Sigmoid colon (tissue), 7 donors: ENCODE measurements around the gene BACH1. TPM values are rescaled to one million over a fixed set of nuclear protein-coding genes. Genes with fewer than 3 reads are reported as not detected.

Source experiments
- DNase-seq: peaks from one replicate; pipeline ENCODE4 v3.0.0-alpha.2; 2019
- H3K27ac ChIP-seq, 4 donors: fragments of 200-600 bp; sonication (generic); one replicate each; pipeline ENCODE4 v1.5.1; 2016 to 2019; ENCODE audit warnings: mild to moderate bottlenecking in 1 of 4
- H3K27me3 ChIP-seq, 3 donors: fragments of 200-600 bp; sonication (generic); one replicate each; pipeline ENCODE4 v1.5.1; 2019; ENCODE audit warnings: mild to moderate bottlenecking in 1 of 3
- H3K36me3 ChIP-seq, 4 donors: fragments of 200-600 bp; sonication (generic); one replicate each; pipeline ENCODE4 v1.5.1; 2016 to 2019
- H3K4me1 ChIP-seq, 4 donors: fragments of 200-600 bp; sonication (generic); one replicate each; pipeline ENCODE4 v1.5.1; 2017 to 2019
- H3K4me3 ChIP-seq, 4 donors: fragments of 200-600 bp; sonication (generic); one replicate each; pipeline ENCODE4 v1.5.1; 2017 to 2019; ENCODE audit warnings: mild to moderate bottlenecking in 2 of 4, moderate library complexity in 1 of 4
- H3K9me3 ChIP-seq, 4 donors: fragments of 200-600 bp in 3 of 4; sonication (generic) in 3 of 4; one replicate each; pipeline versions ENCODE4 v1.5.1 to v1.6.1; 2013 to 2019
- EP300 ChIP-seq, 4 donors: sonication (generic); formaldehyde crosslinking; IDR thresholded peaks; one replicate each; pipeline ENCODE4 v1.6.1; 2017; ENCODE audit warnings: antibody characterized with exemption in 4 of 4
- POLR2A ChIP-seq, 2 donors: fragments of 450-650 bp; IDR thresholded peaks; one replicate each; pipeline ENCODE4 v1.6.1; 2016; ENCODE audit warnings: antibody characterized with exemption in 2 of 2, mild to moderate bottlenecking in 2 of 2, moderate library complexity in 2 of 2
- POLR2AphosphoS5 ChIP-seq, 4 donors: sonication (generic); formaldehyde crosslinking; IDR thresholded peaks; one replicate each; pipeline ENCODE4 v1.6.1; 2017; ENCODE audit warnings: antibody characterized with exemption in 4 of 4
- WGBS, 2 donors: extraction: QIAGEN DNeasy Blood & Tissue Kit; methylation state at CpG; one replicate each; pipeline ENCODE4 v1.1.7; 2013; 5-methylcytosine and 5-hydroxymethylcytosine counted together
- intact Hi-C: fragments of 100-400 bp; cut with DNase I; formaldehyde crosslinking; loops from one replicate; pipeline ENCODE4 v1.15.1; 2023
- polyA plus RNA-seq, 3 donors: library from polyadenylated mRNA; stranded (reverse); fragments of 200-250 nt; gene quantifications; one replicate each; pipeline ENCODE4 v1.2.3, GENCODE V29; 2013
- total RNA-seq, 4 donors: library from RNA; depleted of rRNA; stranded (reverse); fragments of >200 nt; gene quantifications; one replicate each; pipeline ENCODE4 v1.1.0, GENCODE V29; 2016
- TF ChIP-seq, protein P1 (sequence below), 4 experiments: fragments of 450-650 bp in 3 of 4; fragments of 200-600 bp in 1 of 4; IDR thresholded peaks; one replicate each; pipeline ENCODE4 v1.5.1; 2016 to 2019; ENCODE audit warnings: antibody characterized with exemption in 4 of 4, mild to moderate bottlenecking in 3 of 4, moderate library complexity in 2 of 4
- donor health status: healthy with polysubstance abuse.
- donor health status: Bipolar disorder and iron deficiency.
- donor health status: healthy.

BACH1 gene
- total and polyA plus RNA-seq, 7 donors: 8.4 to 89.6 (median 47.1) TPM

DNA sequence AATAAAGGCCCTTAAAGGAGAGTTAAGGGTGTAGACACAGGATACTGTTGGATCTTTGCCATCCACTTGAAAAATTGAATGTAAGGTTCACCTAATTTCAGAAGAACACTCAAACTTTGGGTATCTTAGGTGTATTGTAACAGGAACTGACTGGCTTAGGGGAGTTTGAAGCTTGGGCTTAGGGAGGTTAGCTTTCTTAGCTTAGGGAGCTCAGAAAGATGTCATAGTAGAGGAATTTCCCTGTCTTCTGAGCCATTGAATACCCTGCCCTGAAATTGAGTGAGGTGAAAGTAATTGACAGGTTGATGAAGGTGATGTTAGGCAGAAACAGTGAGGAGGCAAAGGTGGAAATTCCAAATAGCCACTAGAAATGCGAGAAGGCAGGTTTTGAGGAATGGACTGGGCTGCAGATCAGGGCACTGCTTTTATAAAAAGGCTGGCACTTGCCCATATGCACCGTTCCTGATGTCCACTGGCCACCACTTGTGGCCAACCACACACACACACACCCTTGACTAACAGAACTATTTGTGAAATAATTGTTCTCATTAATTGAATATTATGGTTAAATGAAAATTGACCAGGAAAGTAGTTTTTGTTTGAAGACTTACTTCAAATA, 16.5 kb downstream of the BACH1 start:
- peaks cover 0 to 89% (median 82%) of the 10 kb centered on the region in 4 donors for H3K4me1 ChIP-seq
- WGBS, 2 donors: 87% methylated on average over 2 of the region's 2 CpGs

DNA sequence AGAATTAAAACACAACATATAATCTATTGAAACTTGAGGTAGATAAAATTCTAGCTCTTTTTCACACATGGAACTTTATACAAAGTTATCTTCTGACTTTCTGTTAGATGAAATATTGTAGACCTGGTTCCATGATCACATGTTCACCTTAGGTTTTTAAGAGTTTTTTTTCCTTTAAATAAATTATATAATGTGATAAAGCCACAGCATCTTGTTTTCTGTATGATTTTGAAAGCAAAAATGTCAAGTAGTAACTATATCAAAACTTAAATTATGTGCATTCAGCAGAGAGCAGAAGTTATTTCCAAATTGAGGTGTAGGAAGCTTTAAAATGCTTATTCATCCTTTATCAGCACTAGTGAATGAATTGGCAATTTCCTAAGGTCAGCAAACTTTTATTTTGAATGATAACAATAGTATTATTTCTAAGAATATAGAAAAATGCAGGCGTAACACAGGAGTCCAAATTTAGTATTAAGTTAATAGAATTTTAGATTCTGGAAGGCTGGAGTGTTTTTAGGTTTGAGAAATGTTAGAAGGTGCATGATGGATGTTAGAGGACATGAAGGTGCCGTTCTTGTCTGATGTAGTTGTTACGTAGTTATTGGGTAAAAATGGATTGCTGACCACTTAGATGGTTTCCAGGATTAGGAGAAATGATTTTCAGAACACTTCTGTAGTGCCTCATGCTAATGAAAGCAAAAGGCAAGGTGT, 17.5 kb downstream of the BACH1 start:
- no peak overlapping the region for H3K4me3 ChIP-seq
- peaks cover 0 to 3% (median 0%) of the 10 kb centered on the region in 4 donors for H3K36me3 ChIP-seq
- no peak for DNase-seq
- TF ChIP-seq EP300 (IDR thresholded peaks at IDR 0.05) (no peak), POLR2A (IDR thresholded peaks at IDR 0.05) (no peak), POLR2AphosphoS5 (IDR thresholded peaks at IDR 0.05) (no peak)
- TF ChIP-seq, protein P1, sequence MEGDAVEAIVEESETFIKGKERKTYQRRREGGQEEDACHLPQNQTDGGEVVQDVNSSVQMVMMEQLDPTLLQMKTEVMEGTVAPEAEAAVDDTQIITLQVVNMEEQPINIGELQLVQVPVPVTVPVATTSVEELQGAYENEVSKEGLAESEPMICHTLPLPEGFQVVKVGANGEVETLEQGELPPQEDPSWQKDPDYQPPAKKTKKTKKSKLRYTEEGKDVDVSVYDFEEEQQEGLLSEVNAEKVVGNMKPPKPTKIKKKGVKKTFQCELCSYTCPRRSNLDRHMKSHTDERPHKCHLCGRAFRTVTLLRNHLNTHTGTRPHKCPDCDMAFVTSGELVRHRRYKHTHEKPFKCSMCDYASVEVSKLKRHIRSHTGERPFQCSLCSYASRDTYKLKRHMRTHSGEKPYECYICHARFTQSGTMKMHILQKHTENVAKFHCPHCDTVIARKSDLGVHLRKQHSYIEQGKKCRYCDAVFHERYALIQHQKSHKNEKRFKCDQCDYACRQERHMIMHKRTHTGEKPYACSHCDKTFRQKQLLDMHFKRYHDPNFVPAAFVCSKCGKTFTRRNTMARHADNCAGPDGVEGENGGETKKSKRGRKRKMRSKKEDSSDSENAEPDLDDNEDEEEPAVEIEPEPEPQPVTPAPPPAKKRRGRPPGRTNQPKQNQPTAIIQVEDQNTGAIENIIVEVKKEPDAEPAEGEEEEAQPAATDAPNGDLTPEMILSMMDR (IDR thresholded peaks at IDR 0.05): no peak
- no peak overlapping the region for H3K27ac ChIP-seq
- H3K27me3 ChIP-seq: no peaks in the 10 kb centered on the region
- WGBS, 2 donors: 90 to 94% methylated on average over 3 of the region's 3 CpGs
- H3K4me1 ChIP-seq: peaks cover 0 to 93% (median 82%) of the 10 kb centered on the region in 4 donors
- H3K9me3 ChIP-seq: no peaks in the 10 kb centered on the region
- intact Hi-C loops: no loop called here

More for the DNA sequence above, 16.5 kb downstream of the BACH1 start:
- no peak for DNase-seq
- Histone ChIP-seq H3K27ac (no peak overlapping the region), H3K27me3 (no peaks in the 10 kb centered on the region), H3K4me3 (no peak overlapping the region), H3K9me3 (no peaks in the 10 kb centered on the region), H3K36me3 (no peaks in the 10 kb centered on the region)
- intact Hi-C loops: no loop called here
- TF ChIP-seq POLR2AphosphoS5 (IDR thresholded peaks at IDR 0.05): no peak
- TF ChIP-seq, protein P1 (IDR thresholded peaks at IDR 0.05): no peak
- no peak for TF ChIP-seq POLR2A (IDR thresholded peaks at IDR 0.05)
- TF ChIP-seq EP300 (IDR thresholded peaks at IDR 0.05): no peak

DNA sequence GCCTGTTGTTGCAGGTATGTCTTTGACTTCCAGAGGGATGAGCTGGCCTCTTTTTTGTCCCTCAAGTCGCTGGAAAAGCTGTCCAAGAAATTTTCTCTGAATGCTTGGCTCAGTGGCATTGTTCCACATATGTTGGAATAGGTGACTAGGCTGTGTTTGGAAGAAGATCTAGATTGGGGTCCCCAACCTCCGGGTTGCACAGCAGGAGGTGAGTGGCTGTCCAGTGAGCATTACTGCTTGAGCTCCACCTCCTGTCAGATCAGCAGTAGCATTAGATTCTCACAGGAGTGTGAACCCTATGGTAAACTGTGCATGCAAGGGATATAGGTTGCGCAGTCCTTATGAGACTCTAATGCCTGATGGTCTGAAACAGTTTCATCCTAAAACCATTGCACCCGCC, 18.1 kb downstream of the BACH1 start:
- WGBS, 2 donors: 73 to 83% methylated on average over 4 of the region's 4 CpGs
- TF ChIP-seq, protein P1 (IDR thresholded peaks at IDR 0.05): no peak
- TF ChIP-seq EP300 (IDR thresholded peaks at IDR 0.05) (no peak), POLR2A (IDR thresholded peaks at IDR 0.05) (no peak), POLR2AphosphoS5 (IDR thresholded peaks at IDR 0.05) (no peak)
- Histone ChIP-seq H3K36me3 (peaks cover 0 to 8% (median 0%) of the 10 kb centered on the region in 4 donors), H3K4me1 (peaks cover 0 to 88% (median 80%) of the 10 kb centered on the region in 4 donors), H3K4me3 (no peak overlapping the region), H3K27ac (no peak overlapping the region), H3K9me3 (no peaks in the 10 kb centered on the region), H3K27me3 (no peaks in the 10 kb centered on the region)
- DNase-seq: no peak
- intact Hi-C loops: no loop called here

DNA sequence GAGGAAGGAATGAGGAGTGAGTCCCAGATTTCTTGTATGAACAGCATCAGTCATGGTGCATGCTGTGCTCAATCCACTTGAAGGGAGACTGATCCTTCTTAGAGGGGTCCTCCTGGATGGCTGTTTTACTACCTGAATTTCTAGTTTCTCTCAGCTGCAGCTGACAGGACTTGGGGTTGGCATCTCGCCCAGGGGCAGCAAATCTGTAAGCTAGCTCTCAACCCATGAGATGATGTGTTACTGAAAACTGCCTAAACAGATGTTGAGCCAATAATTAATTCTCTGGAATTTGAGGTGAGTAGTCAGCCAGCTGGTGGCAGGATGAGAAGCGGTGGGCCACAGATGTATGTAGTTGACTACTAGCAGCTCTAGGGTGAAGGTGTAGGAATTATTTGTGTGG, 19.6 kb downstream of the BACH1 start:
- 92 to 94% methylated on average over 2 of the region's 2 CpGs for WGBS, 2 donors
- intact Hi-C loops: no loop called here
- H3K4me1 ChIP-seq: peaks cover 0 to 79% (median 68%) of the 10 kb centered on the region in 4 donors
- H3K4me3 ChIP-seq: no peak overlapping the region
- no peak overlapping the region for H3K27ac ChIP-seq
- peaks cover 0 to 16% (median 0%) of the 10 kb centered on the region in 4 donors for H3K36me3 ChIP-seq
- DNase-seq: no peak
- H3K27me3 ChIP-seq: no peaks in the 10 kb centered on the region
- TF ChIP-seq POLR2AphosphoS5 (IDR thresholded peaks at IDR 0.05): no peak
- no peaks in the 10 kb centered on the region for H3K9me3 ChIP-seq

DNA sequence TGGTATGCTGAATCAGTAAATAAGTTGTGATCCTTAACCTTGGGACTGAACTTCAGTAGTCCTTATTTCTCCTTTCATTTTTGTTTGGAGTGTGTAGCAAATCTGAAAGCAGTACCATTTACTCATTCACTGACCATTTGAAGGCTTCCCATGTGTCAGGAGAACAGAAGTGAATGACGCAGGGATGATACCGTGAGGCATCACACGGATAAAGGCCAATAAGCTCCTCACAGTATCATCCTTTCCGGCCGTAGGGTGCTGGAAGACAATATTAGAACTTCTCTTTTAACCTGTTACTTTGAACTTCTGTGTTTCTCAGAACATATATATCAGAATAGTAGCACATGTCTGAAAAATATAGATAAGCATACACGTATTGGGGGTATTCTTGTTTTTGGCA, 21.3 kb downstream of the BACH1 start:
- peak overlapping the region in 1 of 4 donors; percentile 0 for H3K27ac ChIP-seq
- DNase-seq: no peak
- 93 to 94% methylated on average over 6 of the region's 6 CpGs for WGBS, 2 donors
- intact Hi-C loops: no loop called here
- H3K27me3 ChIP-seq: no peaks in the 10 kb centered on the region
- H3K4me3 ChIP-seq: no peak overlapping the region
- peaks cover 0 to 65% (median 52%) of the 10 kb centered on the region in 4 donors for H3K4me1 ChIP-seq
- H3K9me3 ChIP-seq: no peaks in the 10 kb centered on the region
- TF ChIP-seq POLR2A (IDR thresholded peaks at IDR 0.05) (no peak), EP300 (IDR thresholded peaks at IDR 0.05) (no peak), POLR2AphosphoS5 (IDR thresholded peaks at IDR 0.05) (no peak)
- TF ChIP-seq, protein P1 (IDR thresholded peaks at IDR 0.05): no peak
- H3K36me3 ChIP-seq: peaks cover 0 to 20% (median 0%) of the 10 kb centered on the region in 4 donors
